PC-9 (cell line): Measurements from ENCODE around the gene FBXO30. TPM values are rescaled to one million over a fixed set of nuclear protein-coding genes. Genes with fewer than 3 reads are reported as not detected.

Source experiments
- BruUV-seq: library from RNA; stranded (reverse); fragments of 400-500 nt; replicated peaks from 2 replicates; lab custom pipeline; 2021; lab: Mats Ljungman, UMichigan
- CTCF ChIA-PET: fragments of 300-600 bp; sonication (Branson Sonifier 250); formaldehyde crosslinking; loops from one replicate; lab custom pipeline; 2022; ENCODE audit warnings: antibody characterized with exemption; lab: Charles Lee
- POLR2A ChIA-PET: fragments of 300-600 bp; sonication (Branson Sonifier 250); formaldehyde crosslinking; loops from one replicate; lab custom pipeline; 2022; ENCODE audit warnings: antibody characterized with exemption; ENCODE audit not compliant: unreplicated experiment; lab: Charles Lee
- DNase-seq, 2 experiments: peaks; one replicate each; pipeline versions ENCODE4 v3.0.0 to v3.0.0-alpha.2; 2015 to 2022; ENCODE audit warnings: mixed read lengths in 1 of 2
- H2AFZ ChIP-seq: fragments of 200-600 bp; sonication (generic); 2 replicates; pipeline ENCODE4 v1.8.1; 2017; ENCODE audit warnings: antibody characterized with exemption
- H3F3A ChIP-seq: fragments of 200-600 bp; sonication (generic); 2 replicates; pipeline ENCODE4 v1.8.1; 2017; ENCODE audit warnings: antibody characterized with exemption, mild to moderate bottlenecking, low read depth; ENCODE audit not compliant: insufficient read depth
- H3K27ac ChIP-seq: fragments of 200-600 bp; sonication (generic); 2 replicates; pipeline ENCODE4 v1.6.1; 2016; ENCODE audit warnings: mixed run types
- H3K27me3 ChIP-seq: fragments of 200-600 bp; sonication (generic); 2 replicates; pipeline ENCODE4 v1.6.1; 2016; ENCODE audit warnings: low read depth, mixed run types; ENCODE audit not compliant: insufficient read depth
- H3K36me3 ChIP-seq: fragments of 200-600 bp; sonication (generic); 2 replicates; pipeline ENCODE4 v1.6.1; 2016; ENCODE audit warnings: low read depth, mixed run types
- H3K4me1 ChIP-seq: fragments of 200-600 bp; sonication (generic); replicated peaks from 2 replicates; pipeline ENCODE4 v1.6.1; 2016; ENCODE audit warnings: mixed run types; ENCODE audit not compliant: insufficient read depth
- H3K4me2 ChIP-seq: fragments of 200-600 bp; sonication (generic); 2 replicates; pipeline ENCODE4 v1.6.1; 2017; ENCODE audit warnings: mixed run types
- H3K4me3 ChIP-seq: fragments of 200-600 bp; sonication (generic); 2 replicates; pipeline ENCODE4 v1.6.1; 2016; ENCODE audit warnings: mixed run types
- H3K79me2 ChIP-seq: fragments of 200-600 bp; sonication (generic); 2 replicates; pipeline ENCODE4 v1.6.1; 2017; ENCODE audit warnings: low read depth, mixed run types
- H3K9me2 ChIP-seq: fragments of 200-600 bp; sonication (generic); 2 replicates; pipeline ENCODE4 v1.8.1; 2017; ENCODE audit warnings: mild to moderate bottlenecking; ENCODE audit not compliant: insufficient read depth
- H3K9me3 ChIP-seq: fragments of 200-600 bp; sonication (generic); 2 replicates; pipeline ENCODE4 v1.8.1; 2016; ENCODE audit warnings: low read depth; ENCODE audit not compliant: insufficient read depth
- H4K20me1 ChIP-seq: fragments of 200-600 bp; sonication (generic); 2 replicates; pipeline ENCODE4 v1.8.1; 2017; ENCODE audit not compliant: insufficient read depth
- CTCF ChIP-seq: fragments of 200-600 bp; sonication (generic); conservative IDR thresholded peaks from 2 replicates; pipeline ENCODE4 v1.6.1; 2017; ENCODE audit warnings: mixed run types, antibody characterized with exemption, mild to moderate bottlenecking, moderate library complexity
- EZH2 ChIP-seq: fragments of 200-600 bp; sonication (generic); IDR thresholded peaks from 2 replicates; pipeline ENCODE4 v1.8.0; 2017; ENCODE audit warnings: antibody characterized with exemption, low read depth
- intact Hi-C: fragments of 100-400 bp; cut with micrococcal nuclease; formaldehyde crosslinking; loops from one replicate; pipeline ENCODE4 v1.10.0; 2022; ENCODE audit not compliant: unreplicated experiment
- total RNA-seq: library from RNA; stranded (reverse); gene quantifications from 2 replicates; pipeline ENCODE4 v1.2.3, GENCODE V29; 2021

The FBXO30 gene
- total RNA-seq, 1 experiment from 2014 or later = 10.6 TPM

- Histone ChIP-seq H3K27me3 (no peaks in the 10 kb centered on the region), H3K4me1 (peaks cover 15% of the 10 kb centered on the region), H3K4me3 (no peak overlapping the region), H3K9me3 (peaks cover 10% of the 10 kb centered on the region; the same call in 1 of the 2 replicates), H3K36me3 (peaks cover 7% of the 10 kb centered on the region; the same call in 1 of the 2 replicates), H3K4me2 (no peak overlapping the region), H4K20me1 (no peaks in the 10 kb centered on the region), H3F3A (peaks cover 4% of the 10 kb centered on the region), H2AFZ (no peak overlapping the region), H3K9me2 (no peaks in the 10 kb centered on the region), H3K79me2 (no peaks in the 10 kb centered on the region), H3K27ac (no peak overlapping the region)
- intact Hi-C loops = no loop called here
- no peak for DNase-seq
- no TSS peak for BruUV-seq
- ChIA-PET CTCF (no interaction called here), POLR2A (no interaction called here)
- TF ChIP-seq CTCF = no peak
- no peak for TF ChIP-seq EZH2
Observed at GRCh38 chr6:145752638-145753037, 62.0 kb downstream of the FBXO30 start.

- H3K27ac ChIP-seq = peak overlapping the region; percentile 66
- intact Hi-C loops = no loop called here
- no peaks in the 10 kb centered on the region for H3K27me3 ChIP-seq
- ChIA-PET POLR2A (interaction anchor here (0.6 kb wide), 1 partner anchor 98 kb away, joined by 3 read pairs; no protein-coding TSS in a partner anchor), CTCF (no interaction called here)
- peaks cover 31% of the 10 kb centered on the region for H3K4me1 ChIP-seq
- H3K9me3 ChIP-seq = peaks cover 15% of the 10 kb centered on the region; the same call in 1 of the 2 replicates
- H3K4me2 ChIP-seq = peak overlapping the region; percentile 48
- H3F3A ChIP-seq = no peaks in the 10 kb centered on the region
- peak overlapping the region; percentile 76 for H2AFZ ChIP-seq
- H3K4me3 ChIP-seq = no peak overlapping the region
- TF ChIP-seq EZH2 (no peak), CTCF (no peak)
- peak in 1 of 2 experiments; percentile 54 for DNase-seq
- no peaks in the 10 kb centered on the region for H3K79me2 ChIP-seq
- H4K20me1 ChIP-seq = no peaks in the 10 kb centered on the region
- H3K9me2 ChIP-seq = no peaks in the 10 kb centered on the region
- peaks cover 12% of the 10 kb centered on the region for H3K36me3 ChIP-seq
- BruUV-seq = no TSS peak
Observed at GRCh38 chr6:145749632-145750031, 65.0 kb downstream of the FBXO30 start.

GRCh38 chr6:145745861-145746260 is 68.7 kb downstream of the FBXO30 start:
- POLR2A ChIA-PET = interaction anchor here (0.6 kb wide), 1 partner anchor 10 kb away, joined by 10 read pairs; the partner anchor contains the start of gene EPM2A

More at GRCh38 chr6:145745861-145746260, 68.7 kb downstream of the FBXO30 start:
- peaks cover 12% of the 10 kb centered on the region for H3K36me3 ChIP-seq
- H3K27ac ChIP-seq = peak overlapping the region; percentile 27; the same call in 1 of the 2 replicates
- peaks cover 15% of the 10 kb centered on the region; the same call in 1 of the 2 replicates for H3K9me3 ChIP-seq
- H2AFZ ChIP-seq = peak overlapping the region; percentile 59; the same call in 1 of the 2 replicates
- H3K4me3 ChIP-seq = no peak overlapping the region
- H3K79me2 ChIP-seq = no peaks in the 10 kb centered on the region
- CTCF ChIA-PET = no interaction called here
- no TSS peak for BruUV-seq
- H3K4me2 ChIP-seq = peak overlapping the region; percentile 43; the same call in 1 of the 2 replicates
- no peaks in the 10 kb centered on the region for H4K20me1 ChIP-seq
- intact Hi-C loops = no loop called here
- no peak for DNase-seq
- no peaks in the 10 kb centered on the region for H3K27me3 ChIP-seq
- H3K9me2 ChIP-seq = no peaks in the 10 kb centered on the region
- peaks cover 31% of the 10 kb centered on the region for H3K4me1 ChIP-seq
- TF ChIP-seq EZH2 (no peak), CTCF (no peak)
- H3F3A ChIP-seq = no peaks in the 10 kb centered on the region
